Measurements from ENCODE around the gene WNT4.

WNT4 gene

DNA sequence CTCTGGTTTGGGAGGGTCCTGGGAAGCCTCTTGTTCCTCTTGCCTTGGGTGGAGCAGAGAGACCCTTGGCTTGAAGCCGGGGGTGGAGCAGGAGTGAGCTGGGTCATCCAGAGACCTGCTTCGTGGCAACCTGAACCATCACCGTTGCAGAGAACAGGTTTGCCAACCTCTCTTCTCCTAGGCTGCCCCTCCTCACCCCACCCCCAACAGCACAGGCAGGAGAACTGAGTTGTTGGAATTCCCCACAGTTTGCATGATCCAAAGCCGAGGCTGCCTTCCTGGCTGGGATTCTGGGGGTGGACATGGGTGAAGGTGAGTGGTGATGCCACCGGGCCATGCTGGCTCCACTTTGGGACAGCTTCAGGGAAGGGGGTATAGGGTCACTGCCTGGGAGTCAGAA lies 2.2 kb downstream of the WNT4 start:
- Histone ChIP-seq H3K36me3 (ENCODE audit: control insufficient read depth, insufficient read depth, low read length) (no peaks in the 10 kb centered on the region), H3K4me2 (ENCODE audit: low read length) (no peak overlapping the region), H3K79me2 (no peaks in the 10 kb centered on the region), H3K4me3 (ENCODE audit: low read depth, low read length) (no peak overlapping the region), H3K4me1 (no peaks in the 10 kb centered on the region), H2AFZ (no peak overlapping the region), H3K27ac (no peak overlapping the region), H3K9me3 (ENCODE audit: control insufficient read depth, low read length) (no peaks in the 10 kb centered on the region), H3K27me3 (ENCODE audit: control insufficient read depth, insufficient read depth, low read length) (no peaks in the 10 kb centered on the region), H3K9ac (no peak overlapping the region)
- TF ChIP-seq, protein P1, sequence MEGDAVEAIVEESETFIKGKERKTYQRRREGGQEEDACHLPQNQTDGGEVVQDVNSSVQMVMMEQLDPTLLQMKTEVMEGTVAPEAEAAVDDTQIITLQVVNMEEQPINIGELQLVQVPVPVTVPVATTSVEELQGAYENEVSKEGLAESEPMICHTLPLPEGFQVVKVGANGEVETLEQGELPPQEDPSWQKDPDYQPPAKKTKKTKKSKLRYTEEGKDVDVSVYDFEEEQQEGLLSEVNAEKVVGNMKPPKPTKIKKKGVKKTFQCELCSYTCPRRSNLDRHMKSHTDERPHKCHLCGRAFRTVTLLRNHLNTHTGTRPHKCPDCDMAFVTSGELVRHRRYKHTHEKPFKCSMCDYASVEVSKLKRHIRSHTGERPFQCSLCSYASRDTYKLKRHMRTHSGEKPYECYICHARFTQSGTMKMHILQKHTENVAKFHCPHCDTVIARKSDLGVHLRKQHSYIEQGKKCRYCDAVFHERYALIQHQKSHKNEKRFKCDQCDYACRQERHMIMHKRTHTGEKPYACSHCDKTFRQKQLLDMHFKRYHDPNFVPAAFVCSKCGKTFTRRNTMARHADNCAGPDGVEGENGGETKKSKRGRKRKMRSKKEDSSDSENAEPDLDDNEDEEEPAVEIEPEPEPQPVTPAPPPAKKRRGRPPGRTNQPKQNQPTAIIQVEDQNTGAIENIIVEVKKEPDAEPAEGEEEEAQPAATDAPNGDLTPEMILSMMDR (IDR thresholded peaks at IDR 0.05), result no peak

DNA sequence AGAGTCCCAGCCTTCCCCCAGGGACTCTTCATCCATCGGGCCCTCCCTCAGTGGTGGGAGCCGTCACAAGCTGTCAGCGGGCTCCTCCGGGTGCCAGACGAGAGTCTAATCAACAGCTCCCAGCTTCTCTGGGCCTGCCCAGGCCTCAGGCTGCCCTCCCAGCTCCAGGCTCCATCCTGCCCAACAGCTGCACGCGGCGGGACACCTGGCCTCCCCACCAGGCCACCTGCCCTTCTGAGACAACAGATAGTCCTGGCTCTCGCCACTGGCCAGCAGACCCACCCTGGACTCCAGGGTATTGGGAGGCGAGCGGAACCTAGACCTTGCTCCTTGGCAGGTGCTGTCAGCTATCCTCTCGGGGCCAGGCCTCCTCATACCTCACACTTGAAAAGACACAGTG lies 3.1 kb downstream of the WNT4 start:
- no peak overlapping the region for H3K27ac ChIP-seq
- no peak overlapping the region for H2AFZ ChIP-seq
- H3K4me3 ChIP-seq (ENCODE audit: low read depth, low read length), result no peak overlapping the region
- TF ChIP-seq, protein P1 (IDR thresholded peaks at IDR 0.05), result no peak
- no peaks in the 10 kb centered on the region for H3K36me3 ChIP-seq (ENCODE audit: control insufficient read depth, insufficient read depth, low read length)
- no peak overlapping the region for H3K4me2 ChIP-seq (ENCODE audit: low read length)
- no peaks in the 10 kb centered on the region for H3K27me3 ChIP-seq (ENCODE audit: control insufficient read depth, insufficient read depth, low read length)
- no peaks in the 10 kb centered on the region for H3K9me3 ChIP-seq (ENCODE audit: control insufficient read depth, low read length)
- no peak overlapping the region for H3K9ac ChIP-seq
- H3K4me1 ChIP-seq, result no peaks in the 10 kb centered on the region
- no peaks in the 10 kb centered on the region for H3K79me2 ChIP-seq

DNA sequence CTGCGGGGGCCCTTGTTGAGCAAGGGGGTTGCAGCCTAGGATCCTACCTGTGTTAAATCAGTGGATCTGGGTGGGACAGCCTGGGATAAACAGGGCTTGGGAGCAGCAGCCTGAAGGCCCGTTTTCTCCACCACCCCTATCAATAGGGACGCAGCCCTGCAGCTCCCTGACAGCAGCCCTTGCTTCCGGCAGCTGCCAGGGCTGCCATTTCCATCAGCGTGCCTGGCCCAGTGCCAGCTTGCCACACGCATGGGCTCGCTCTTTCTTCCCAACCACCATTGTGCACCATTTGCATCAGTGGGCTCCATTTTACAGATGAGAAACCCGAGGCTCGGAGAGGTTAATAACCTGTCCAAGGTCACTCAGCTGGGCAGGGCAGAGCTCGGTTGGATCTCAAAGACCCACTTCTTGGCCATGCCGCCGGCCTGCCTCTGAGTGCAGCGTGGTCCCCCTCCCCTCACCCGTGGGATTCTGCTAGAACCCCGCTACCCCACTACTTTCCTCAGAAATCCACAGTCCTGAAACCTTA lies 3.8 kb downstream of the WNT4 start:
- Histone ChIP-seq H3K9me3 (ENCODE audit: control insufficient read depth, low read length) (no peaks in the 10 kb centered on the region), H3K27ac (no peak overlapping the region), H3K79me2 (no peaks in the 10 kb centered on the region), H3K4me2 (ENCODE audit: low read length) (no peak overlapping the region), H2AFZ (no peak overlapping the region), H3K4me3 (ENCODE audit: low read depth, low read length) (no peak overlapping the region), H3K4me1 (no peaks in the 10 kb centered on the region), H3K36me3 (ENCODE audit: control insufficient read depth, insufficient read depth, low read length) (no peaks in the 10 kb centered on the region), H3K27me3 (ENCODE audit: control insufficient read depth, insufficient read depth, low read length) (no peaks in the 10 kb centered on the region), H3K9ac (no peak overlapping the region)
- TF ChIP-seq, protein P1 (IDR thresholded peaks at IDR 0.05), result no peak

DNA sequence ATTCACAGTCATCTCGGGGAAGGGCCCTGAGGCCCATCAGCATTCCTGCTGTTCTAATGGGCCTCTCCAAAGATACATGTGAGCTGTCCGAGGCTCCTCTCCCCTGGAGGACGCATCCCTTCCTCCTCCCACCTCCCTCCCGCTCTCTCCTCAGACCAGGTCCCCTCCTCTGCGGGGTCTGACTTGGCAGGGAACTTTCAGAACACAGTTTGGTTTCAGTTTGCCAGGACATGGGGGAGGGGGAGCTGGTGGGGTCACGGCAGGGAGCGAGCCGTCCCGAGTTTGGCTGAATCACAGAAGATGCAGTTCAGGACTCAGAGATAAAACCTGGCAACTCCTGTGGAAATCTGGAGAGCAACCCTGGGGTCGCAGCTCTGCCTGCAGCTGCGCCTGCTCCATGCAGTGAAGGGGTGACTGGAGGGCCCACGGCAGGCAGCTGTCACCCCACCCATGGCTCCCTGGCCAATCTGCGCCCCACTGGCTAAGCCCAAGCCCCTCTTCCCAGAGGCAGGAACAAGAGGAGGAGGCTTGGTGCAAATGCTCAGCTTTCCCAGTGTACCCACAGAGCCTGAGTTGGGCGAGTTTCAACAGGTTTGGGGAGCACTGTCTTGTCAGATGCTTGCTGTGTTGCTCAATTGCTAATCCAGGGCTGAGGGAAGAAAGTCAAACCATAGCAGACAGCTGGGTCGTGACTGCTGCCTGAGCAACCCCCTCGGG lies 5.7 kb downstream of the WNT4 start:
- H3K9ac ChIP-seq, result no peak overlapping the region
- no peaks in the 10 kb centered on the region for H3K36me3 ChIP-seq (ENCODE audit: control insufficient read depth, insufficient read depth, low read length)
- H3K27me3 ChIP-seq (ENCODE audit: control insufficient read depth, insufficient read depth, low read length), result no peaks in the 10 kb centered on the region
- no peaks in the 10 kb centered on the region for H3K9me3 ChIP-seq (ENCODE audit: control insufficient read depth, low read length)
- TF ChIP-seq, protein P1 (IDR thresholded peaks at IDR 0.05), result no peak
- H2AFZ ChIP-seq, result no peak overlapping the region
- no peak overlapping the region for H3K4me3 ChIP-seq (ENCODE audit: low read depth, low read length)
- H3K4me1 ChIP-seq, result no peaks in the 10 kb centered on the region
- H3K27ac ChIP-seq, result no peak overlapping the region
- H3K4me2 ChIP-seq (ENCODE audit: low read length), result no peak overlapping the region
- no peaks in the 10 kb centered on the region for H3K79me2 ChIP-seq

DNA sequence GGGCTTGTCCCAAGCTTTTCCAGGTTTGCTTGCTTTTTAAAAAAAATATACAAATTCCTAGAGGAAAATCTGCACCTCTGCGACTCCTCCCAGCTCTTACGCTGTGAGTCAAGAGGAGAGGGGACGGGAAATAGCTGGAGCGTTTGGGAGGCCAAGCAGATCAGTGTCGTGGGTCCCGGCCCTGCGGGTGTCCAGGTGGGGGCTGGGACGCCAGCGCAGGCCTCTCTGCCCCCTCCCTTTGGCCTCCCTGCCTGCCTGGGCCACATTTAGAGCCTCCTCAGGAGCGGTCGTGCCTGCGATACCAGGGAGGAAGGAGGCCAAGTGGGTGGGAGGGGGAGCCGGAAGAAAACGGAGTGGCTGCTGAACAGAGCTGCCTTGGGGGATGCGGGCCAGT lies 9.0 kb downstream of the WNT4 start:
- no peak overlapping the region for H3K27ac ChIP-seq
- no peak overlapping the region for H3K4me3 ChIP-seq (ENCODE audit: low read depth, low read length)
- H2AFZ ChIP-seq, result no peak overlapping the region
- no peaks in the 10 kb centered on the region for H3K4me1 ChIP-seq
- H3K27me3 ChIP-seq (ENCODE audit: control insufficient read depth, insufficient read depth, low read length), result no peaks in the 10 kb centered on the region
- H3K9ac ChIP-seq, result no peak overlapping the region
- H3K79me2 ChIP-seq, result no peaks in the 10 kb centered on the region
- TF ChIP-seq, protein P1 (IDR thresholded peaks at IDR 0.05), result no peak
- H3K36me3 ChIP-seq (ENCODE audit: control insufficient read depth, insufficient read depth, low read length), result no peaks in the 10 kb centered on the region
- no peak overlapping the region for H3K4me2 ChIP-seq (ENCODE audit: low read length)
- H3K9me3 ChIP-seq (ENCODE audit: control insufficient read depth, low read length), result no peaks in the 10 kb centered on the region

Data from parathyroid adenoma (tissue), 2 donors.